ENCODE results near the gene FRMD8. TPM values are rescaled to one million over a fixed set of nuclear protein-coding genes. Genes with fewer than 3 reads are reported as not detected.

FRMD8 gene
- total and polyA plus RNA-seq, 2 donors (not counting 3 experiments of a cell fraction or from before 2014, with no cell fraction given) = 36.4 to 53.9 TPM

- Histone ChIP-seq H3K4me2 (ENCODE audit: insufficient read depth, low read length) (no peak overlapping the region), H4K20me1 (replicated peaks; ENCODE audit: control insufficient read depth, extremely low read depth, insufficient read depth, low read length) (no peaks in the 10 kb centered on the region), H3K36me3 (ENCODE audit: control insufficient read depth in 2 of 2, extremely low read depth in 1 of 2, insufficient read depth in 2 of 2, low read length in 2 of 2) (peaks cover 10 to 37% of the 10 kb centered on the region in 2 experiments), H2AFZ (ENCODE audit: low read depth, low read length) (no peak overlapping the region), H3K27ac (ENCODE audit: insufficient read depth, low read depth, low read length) (no peak overlapping the region), H3K4me1 (ENCODE audit: control insufficient read depth, extremely low read depth, insufficient read depth, low read length) (no peaks in the 10 kb centered on the region), H3K27me3 (ENCODE audit: control insufficient read depth in 2 of 2, insufficient read depth in 2 of 2, low read length in 2 of 2) (no peaks in the 10 kb centered on the region), H3K4me3 (replicated peaks in 1 of 3; ENCODE audit: insufficient read depth in 1 of 3, low read depth in 1 of 3, low read length in 3 of 3) (no peak overlapping the region), H3K9me3 (replicated peaks; ENCODE audit: control insufficient read depth, insufficient read depth, low read length) (no peaks in the 10 kb centered on the region), H3K9me1 (replicated peaks; ENCODE audit: control insufficient read depth, extremely low read depth, insufficient read depth, low read length) (no peaks in the 10 kb centered on the region), H3K79me2 (ENCODE audit: control insufficient read depth, insufficient read depth, low read length) (no peaks in the 10 kb centered on the region), H3K9ac (replicated peaks; ENCODE audit: extremely low read depth, insufficient read depth, low read length) (no peak overlapping the region)
- dilution Hi-C loops (cut with MboI; ENCODE audit: extremely low pct_ligation_motif_present, low sequenced_read_pairs) (no loop called here), intact Hi-C loops (cut with micrococcal nuclease) (no loop called here)
- CTCF ChIA-PET = interaction anchor here (1.7 to 3.9 kb wide), 2 partner anchors 11 to 23 kb away, joined by 10 read pairs; no protein-coding TSS in a partner anchor
- DNase-seq (ENCODE audit: low read depth, low spot score) (no peak), FAIRE-seq (no peak)
- no peak for TF ChIP-seq GATA2 (IDR thresholded peaks at IDR 0.05; ENCODE audit: insufficient read depth, insufficient read length, low read depth, low read length)
- TF ChIP-seq FOS (IDR thresholded peaks at IDR 0.05; ENCODE audit: borderline replicate concordance, insufficient read depth, low read length) = no peak
- no peak for TF ChIP-seq CTCF (IDR thresholded peaks at IDR 0.05; ENCODE audit: extremely low read depth in 1 of 2, insufficient read depth in 1 of 2, low read depth in 1 of 2, low read length in 2 of 2)
- TF ChIP-seq EZH2 (IDR thresholded peaks at IDR 0.05; ENCODE audit: borderline replicate concordance, low read depth, low read length, severe bottlenecking) = no peak
- TF ChIP-seq MYC (IDR thresholded peaks at IDR 0.05; ENCODE audit: low read depth, low read length) = no peak
- POLR2A ChIA-PET = no interaction called here
- BruUV-seq (replicated peaks) = no TSS peak
Observed at GRCh38 chr11:65404638-65405339, 18.4 kb downstream of the FRMD8 start.
